Endothelial cell of umbilical vein (primary cell): Measurements from ENCODE around the gene UTS2R. TPM values are rescaled to one million over a fixed set of nuclear protein-coding genes. Genes with fewer than 3 reads are reported as not detected.

Experiments used
- BruUV-seq: library from RNA; stranded (reverse); fragments of 400-500 nt; replicated peaks from 2 replicates; lab custom pipeline; 2021; lab: Mats Ljungman, UMichigan
- CTCF ChIA-PET: fragments of 300-600, 350-600 bp; sonication (Branson Sonifier 250); formaldehyde crosslinking; loops from one replicate; lab custom pipeline; 2021; ENCODE audit warnings: antibody characterized with exemption, inconsistent platforms; lab: Charles Lee
- POLR2A ChIA-PET: fragments of 300-600, 350-600 bp; sonication (Branson Sonifier 250); formaldehyde crosslinking; loops from one replicate; lab custom pipeline; 2021; ENCODE audit warnings: antibody characterized with exemption, inconsistent platforms; lab: Charles Lee
- DNase-seq: peaks from one replicate; pipeline ENCODE4 v3.0.0-alpha.2; 2011; ENCODE audit warnings: low read depth, low spot score
- FAIRE-seq: peaks from 2 replicates; lab custom pipeline; 2011; peaks lifted over from hg19 to GRCh38; lab: Jason Lieb, UNC
- H2AFZ ChIP-seq: 2 replicates; pipeline ENCODE4 v1.6.0; 2012; ENCODE audit warnings: low read depth, low read length, control low read depth, inconsistent platforms
- H3K27ac ChIP-seq: 2 replicates; pipeline ENCODE4 v1.5.1; 2011; ENCODE audit warnings: low read depth, mild to moderate bottlenecking, control low read depth, low read length, moderate library complexity; ENCODE audit not compliant: insufficient read depth
- H3K27me3 ChIP-seq, 2 experiments: 2 replicates each; pipeline versions ENCODE4 v1.6.0 to v1.6.1; 2011; ENCODE audit warnings: low read length in 2 of 2, mixed read lengths in 1 of 2; ENCODE audit not compliant: control insufficient read depth in 2 of 2, insufficient read depth in 2 of 2
- H3K36me3 ChIP-seq, 2 experiments: 2 replicates in 1 of 2; 3 replicates in 1 of 2; pipeline ENCODE4 v1.5.1; 2011; ENCODE audit warnings: low read length in 2 of 2, mild to moderate bottlenecking in 1 of 2, moderate library complexity in 1 of 2; ENCODE audit not compliant: control insufficient read depth in 2 of 2, insufficient read depth in 2 of 2; ENCODE audit errors: extremely low read depth in 1 of 2
- H3K4me1 ChIP-seq: 3 replicates; pipeline ENCODE4 v1.5.1; 2011; ENCODE audit warnings: mild to moderate bottlenecking, low read length; ENCODE audit not compliant: control insufficient read depth, insufficient read depth; ENCODE audit errors: extremely low read depth
- H3K4me2 ChIP-seq: 2 replicates; pipeline ENCODE4 v1.6.1; 2011; ENCODE audit warnings: low read length, control low read depth, mixed read lengths; ENCODE audit not compliant: insufficient read depth
- H3K4me3 ChIP-seq, 3 experiments: fragments of 200-600 bp in 1 of 3; sonication (generic), shearing (Covaris generic) in 1 of 3; replicated peaks in 1 of 3; 2 replicates each; pipeline ENCODE4 v1.5.1; 2011 to 2016; ENCODE audit warnings: control low read depth in 3 of 3, low read length in 3 of 3, mild to moderate bottlenecking in 2 of 3, inconsistent platforms in 1 of 3, low read depth in 1 of 3, moderate library complexity in 1 of 3; ENCODE audit not compliant: insufficient read depth in 1 of 3
- H3K79me2 ChIP-seq: 2 replicates; pipeline ENCODE4 v1.6.0; 2012; ENCODE audit warnings: low read length, inconsistent platforms; ENCODE audit not compliant: control insufficient read depth, insufficient read depth
- H3K9ac ChIP-seq: replicated peaks from 2 replicates; pipeline ENCODE3; 2011; ENCODE audit warnings: low read length, control low read depth; ENCODE audit not compliant: insufficient read depth; ENCODE audit errors: extremely low read depth
- H3K9me1 ChIP-seq: replicated peaks from 3 replicates; pipeline ENCODE4 v1.6.0; 2011; ENCODE audit warnings: mild to moderate bottlenecking, low read length; ENCODE audit not compliant: control insufficient read depth, insufficient read depth; ENCODE audit errors: extremely low read depth
- H3K9me3 ChIP-seq: replicated peaks from 2 replicates; pipeline ENCODE4 v1.5.1; 2012; ENCODE audit warnings: low read length, inconsistent platforms; ENCODE audit not compliant: control insufficient read depth, insufficient read depth
- H4K20me1 ChIP-seq: replicated peaks from 2 replicates; pipeline ENCODE3; 2011; ENCODE audit warnings: mild to moderate bottlenecking, low read length; ENCODE audit not compliant: control insufficient read depth, insufficient read depth; ENCODE audit errors: extremely low read depth
- EZH2 ChIP-seq: IDR thresholded peaks from 2 replicates; pipeline ENCODE4 v1.6.1; 2012; ENCODE audit warnings: borderline replicate concordance, low read depth, mild to moderate bottlenecking, moderate library complexity, low read length, inconsistent platforms; ENCODE audit not compliant: severe bottlenecking
- FOS ChIP-seq: IDR thresholded peaks from 2 replicates; pipeline ENCODE4 v1.6.1; 2011; ENCODE audit warnings: mild to moderate bottlenecking, low read length, moderate library complexity, borderline replicate concordance; ENCODE audit not compliant: insufficient read depth
- dilution Hi-C: fragments of 300-500 bp; cut with MboI; formaldehyde crosslinking; loops from one replicate; pipeline ENCODE4 v1.15.0; 2019; ENCODE audit warnings: low sequenced_read_pairs; ENCODE audit not compliant: extremely low pct_ligation_motif_present
- intact Hi-C: fragments of 100-400 bp; cut with micrococcal nuclease; formaldehyde crosslinking; loops from one replicate; pipeline ENCODE4 v1.10.0; 2022
- polyA plus RNA-seq, 4 experiments: library from polyadenylated mRNA; depleted of rRNA in 3 of 4; stranded (reverse) in 3 of 4; unstranded in 1 of 4; fragments of >200 nt; gene quantifications; 2 replicates each; pipeline versions ENCODE4 v1.2.1 to v1.2.3, GENCODE V29; 2011 to 2012; ENCODE audit warnings: missing spikeins in 1 of 4
- total RNA-seq: library from RNA; stranded (reverse); gene quantifications from 2 replicates; pipeline ENCODE4 v1.2.3, GENCODE V29; 2021
- TF ChIP-seq, protein P1 (sequence below), 2 donors: IDR thresholded peaks; 1 replicate in 1 of 2; 2 replicates in 1 of 2; pipeline ENCODE4 v1.5.1; 2011; ENCODE audit warnings: low read length in 2 of 2, mild to moderate bottlenecking in 2 of 2, moderate library complexity in 2 of 2, control low read depth in 1 of 2, inconsistent platforms in 1 of 2, low read depth in 1 of 2; ENCODE audit not compliant: insufficient read depth in 1 of 2; ENCODE audit errors: extremely low read depth in 1 of 2

The UTS2R gene
- total and polyA plus RNA-seq, 2 donors (not counting 3 experiments of a cell fraction or from before 2014, with no cell fraction given), result not detected

DNA sequence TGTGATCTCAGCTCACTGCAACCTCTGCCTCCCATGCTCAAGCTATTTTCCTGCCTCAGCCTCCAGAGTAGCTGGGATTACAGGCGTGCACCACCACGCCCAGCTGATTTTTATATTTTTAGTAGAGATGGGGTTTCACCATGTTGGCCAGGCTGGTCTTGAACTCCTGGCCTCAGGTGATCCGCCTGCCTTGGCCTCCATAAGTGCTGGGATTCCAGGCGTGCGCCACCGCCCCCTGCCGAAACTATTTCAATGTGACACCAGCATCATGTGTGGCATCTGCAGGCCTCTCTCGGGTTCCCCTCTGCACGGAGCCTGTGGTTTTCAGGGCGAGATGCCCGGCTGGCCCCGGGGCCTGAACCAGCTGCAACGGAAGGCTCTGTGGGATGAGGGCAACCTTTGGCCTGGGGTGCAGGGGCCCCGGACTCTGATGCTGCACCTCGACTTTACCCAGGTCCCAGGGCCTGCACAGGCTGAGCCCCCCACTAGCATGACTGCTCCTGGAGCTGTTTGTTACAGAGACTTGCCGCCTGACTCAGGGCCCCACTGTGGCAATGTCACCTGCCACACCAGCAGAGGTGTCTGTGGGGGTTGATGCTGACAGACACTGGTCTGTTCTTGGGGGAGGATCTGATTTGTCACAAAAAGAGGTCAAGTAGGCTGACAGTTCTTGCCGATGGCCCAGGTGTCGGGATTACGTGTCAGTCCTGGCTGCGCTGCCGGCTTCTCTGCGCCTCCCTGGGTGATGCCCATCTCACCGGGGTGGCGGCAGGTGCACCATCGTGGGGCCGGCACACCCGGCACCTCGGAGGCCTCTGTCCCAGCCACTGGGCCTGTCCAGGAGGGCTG, 21.2 kb upstream of the UTS2R start:
- Histone ChIP-seq H2AFZ (no peak overlapping the region), H3K4me1 (no peaks in the 10 kb centered on the region), H3K9ac (no peak overlapping the region), H3K36me3 (no peaks in the 10 kb centered on the region), H3K27me3 (no peaks in the 10 kb centered on the region), H3K9me1 (no peaks in the 10 kb centered on the region), H3K4me3 (no peak overlapping the region), H4K20me1 (no peaks in the 10 kb centered on the region), H3K4me2 (no peak overlapping the region), H3K9me3 (no peaks in the 10 kb centered on the region), H3K79me2 (no peaks in the 10 kb centered on the region), H3K27ac (no peak overlapping the region)
- CTCF ChIA-PET, result interaction anchor here (0.7 to 2.4 kb wide), 6 partner anchors 11 to 423 kb away, joined by 3 to 6 read pairs (median 4); no protein-coding TSS in a partner anchor
- dilution Hi-C loops (no loop called here), intact Hi-C loops (loop anchor here (2.0 kb wide), 1 partner anchor 204 kb away; no protein-coding TSS in a partner anchor)
- no peak for FAIRE-seq
- BruUV-seq, result no TSS peak
- DNase-seq, result no peak
- POLR2A ChIA-PET, result no interaction called here
- TF ChIP-seq FOS, result no peak
- TF ChIP-seq, protein P1, sequence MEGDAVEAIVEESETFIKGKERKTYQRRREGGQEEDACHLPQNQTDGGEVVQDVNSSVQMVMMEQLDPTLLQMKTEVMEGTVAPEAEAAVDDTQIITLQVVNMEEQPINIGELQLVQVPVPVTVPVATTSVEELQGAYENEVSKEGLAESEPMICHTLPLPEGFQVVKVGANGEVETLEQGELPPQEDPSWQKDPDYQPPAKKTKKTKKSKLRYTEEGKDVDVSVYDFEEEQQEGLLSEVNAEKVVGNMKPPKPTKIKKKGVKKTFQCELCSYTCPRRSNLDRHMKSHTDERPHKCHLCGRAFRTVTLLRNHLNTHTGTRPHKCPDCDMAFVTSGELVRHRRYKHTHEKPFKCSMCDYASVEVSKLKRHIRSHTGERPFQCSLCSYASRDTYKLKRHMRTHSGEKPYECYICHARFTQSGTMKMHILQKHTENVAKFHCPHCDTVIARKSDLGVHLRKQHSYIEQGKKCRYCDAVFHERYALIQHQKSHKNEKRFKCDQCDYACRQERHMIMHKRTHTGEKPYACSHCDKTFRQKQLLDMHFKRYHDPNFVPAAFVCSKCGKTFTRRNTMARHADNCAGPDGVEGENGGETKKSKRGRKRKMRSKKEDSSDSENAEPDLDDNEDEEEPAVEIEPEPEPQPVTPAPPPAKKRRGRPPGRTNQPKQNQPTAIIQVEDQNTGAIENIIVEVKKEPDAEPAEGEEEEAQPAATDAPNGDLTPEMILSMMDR (IDR thresholded peaks at IDR 0.05; ENCODE audit: extremely low read depth in 1 of 2, insufficient read depth in 1 of 2, low read depth in 1 of 2, low read length in 2 of 2), result no peak
- TF ChIP-seq EZH2, result no peak
